CD4-positive, alpha-beta T cell treated with Interleukin-6 for 4 hours (primary cell): ENCODE measurements around the gene RNF5.
"Not testable (repeated sequence)": the region's sequence is repeated elsewhere in the genome, so short reads cannot be mapped to it uniquely, and the experiment has no call there.

ENCODE experiments used
- DNase-seq: peaks from one replicate; pipeline ENCODE4 v3.0.0-alpha.2; 2020; ENCODE audit warnings: mixed read lengths

The RNF5 gene

GRCh38 chr6:32176476-32177182, 1.6 kb upstream of the RNF5 start:
- no peak for DNase-seq

GRCh38 chr6:32177183-32177787, 920 bp upstream of the RNF5 start:
- DNase-seq = peak; percentile 56

- DNase-seq = no peak
Observed at GRCh38 chr6:32178547-32179440, 589 bp downstream of the RNF5 start.

GRCh38 chr6:32179766-32180405, 1.7 kb downstream of the RNF5 start:
- no peak for DNase-seq

GRCh38 chr6:32181148-32181702, 3.0 kb downstream of the RNF5 start:
- DNase-seq = no peak

- DNase-seq = no peak
Observed at GRCh38 chr6:32181915-32182529, 3.8 kb downstream of the RNF5 start.

- DNase-seq = no peak
Observed at GRCh38 chr6:32182555-32182981, 4.4 kb downstream of the RNF5 start.

- no peak for DNase-seq
Observed at GRCh38 chr6:32183030-32183429, 4.8 kb downstream of the RNF5 start.

GRCh38 chr6:32183483-32184083, 5.4 kb downstream of the RNF5 start:
- DNase-seq = no peak

GRCh38 chr6:32184084-32184640, 6.0 kb downstream of the RNF5 start, which contains the start of gene AGER:
AGER (minus strand) TSS chr6:32184253; CDS start chr6:32184222, 31 bp downstream.
- DNase-seq = no peak

- peak; percentile 63 for DNase-seq
Observed at GRCh38 chr6:32185681-32186131, 7.5 kb downstream of the RNF5 start.

GRCh38 chr6:32186151-32186840, 8.1 kb downstream of the RNF5 start:
- DNase-seq = not testable (repeated sequence)

- no peak for DNase-seq
Observed at GRCh38 chr6:32187009-32187709, 9.0 kb downstream of the RNF5 start.

- not testable (repeated sequence) for DNase-seq
Observed at GRCh38 chr6:32187725-32188380, 9.6 kb downstream of the RNF5 start.

- DNase-seq = no peak
Observed at GRCh38 chr6:32188381-32189068, 10.3 kb downstream of the RNF5 start.

- DNase-seq = no peak
Observed at GRCh38 chr6:32189069-32189741, 11.0 kb downstream of the RNF5 start.

GRCh38 chr6:32189742-32190053, 11.5 kb downstream of the RNF5 start:
- no peak for DNase-seq
